Mucosa of rectum (tissue), 2 donors: ENCODE results near the gene PCDH10.

Experiments
- H3K27ac ChIP-seq, 2 donors: one replicate each; pipeline ENCODE4 v1.7.0; 2013; ENCODE audit warnings: inconsistent platforms in 2 of 2, low read depth in 2 of 2, low read length in 2 of 2
- H3K27me3 ChIP-seq, 2 donors: one replicate each; pipeline ENCODE4 v1.7.0; 2013; ENCODE audit warnings: low read length in 2 of 2; ENCODE audit not compliant: control insufficient read depth in 2 of 2, insufficient read depth in 2 of 2
- H3K36me3 ChIP-seq, 2 donors: one replicate each; pipeline ENCODE4 v1.7.0; 2013; ENCODE audit warnings: low read length in 2 of 2; ENCODE audit not compliant: control insufficient read depth in 2 of 2, insufficient read depth in 2 of 2
- H3K4me1 ChIP-seq, 2 donors: one replicate each; pipeline ENCODE4 v1.7.0; 2013; ENCODE audit warnings: low read length in 2 of 2, mild to moderate bottlenecking in 1 of 2; ENCODE audit not compliant: control insufficient read depth in 2 of 2, insufficient read depth in 2 of 2
- H3K4me3 ChIP-seq, 2 donors: one replicate each; pipeline ENCODE4 v1.7.0; 2013; ENCODE audit warnings: low read length in 2 of 2
- H3K9ac ChIP-seq, 2 donors: one replicate each; pipeline ENCODE4 v1.7.0; 2013; ENCODE audit warnings: low read length in 2 of 2, low read depth in 1 of 2, mild to moderate bottlenecking in 1 of 2
- H3K9me3 ChIP-seq, 2 donors: one replicate each; pipeline ENCODE4 v1.7.0; 2013; ENCODE audit warnings: low read length in 2 of 2; ENCODE audit not compliant: control insufficient read depth in 2 of 2
- donor health status: healthy.
- donor health status: Normal muscosa, but diverticular disease.

Gene PCDH10

GRCh38 chr4:133157460-133158160 is 8.5 kb downstream of the PCDH10 start:
- H3K36me3 ChIP-seq = no peaks in the 10 kb centered on the region
- peaks cover 1 to 9% of the 10 kb centered on the region in 2 donors for H3K27me3 ChIP-seq
- H3K4me3 ChIP-seq = no peak overlapping the region
- H3K9ac ChIP-seq = no peak overlapping the region
- no peaks in the 10 kb centered on the region for H3K4me1 ChIP-seq
- H3K27ac ChIP-seq = no peak overlapping the region
- no peaks in the 10 kb centered on the region for H3K9me3 ChIP-seq

DNA sequence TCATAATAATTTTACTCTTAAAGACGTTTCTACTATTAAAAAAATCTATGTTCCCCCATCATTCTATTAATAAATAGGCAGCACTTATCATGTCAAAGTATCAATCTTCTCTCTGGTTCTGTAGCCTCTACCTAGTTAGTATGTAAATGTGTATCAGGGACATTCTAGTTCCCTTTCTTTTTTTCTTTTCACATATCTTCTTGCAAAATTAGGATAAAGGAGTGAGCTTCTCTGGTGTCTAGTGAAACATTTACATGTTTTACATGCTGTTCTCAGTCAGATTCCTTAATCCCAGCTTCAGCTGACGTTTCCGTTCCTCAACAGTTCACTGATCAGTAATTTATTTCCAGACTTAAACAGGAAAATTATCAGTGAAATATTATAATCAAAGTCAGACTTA is 11.8 kb downstream of the PCDH10 start:
- H3K4me1 ChIP-seq = no peaks in the 10 kb centered on the region
- H3K27me3 ChIP-seq = no peaks in the 10 kb centered on the region
- H3K36me3 ChIP-seq = no peaks in the 10 kb centered on the region
- H3K9me3 ChIP-seq = no peaks in the 10 kb centered on the region
- no peak overlapping the region for H3K27ac ChIP-seq
- no peak overlapping the region for H3K4me3 ChIP-seq
- H3K9ac ChIP-seq = no peak overlapping the region

GRCh38 chr4:133161570-133162295 is 12.6 kb downstream of the PCDH10 start:
- no peak overlapping the region for H3K9ac ChIP-seq
- H3K9me3 ChIP-seq = no peaks in the 10 kb centered on the region
- no peaks in the 10 kb centered on the region for H3K27me3 ChIP-seq
- no peak overlapping the region for H3K27ac ChIP-seq
- no peaks in the 10 kb centered on the region for H3K4me1 ChIP-seq
- no peak overlapping the region for H3K4me3 ChIP-seq
- no peaks in the 10 kb centered on the region for H3K36me3 ChIP-seq

- Histone ChIP-seq H3K4me1 (no peaks in the 10 kb centered on the region), H3K36me3 (no peaks in the 10 kb centered on the region), H3K4me3 (no peak overlapping the region), H3K9ac (no peak overlapping the region), H3K27me3 (no peaks in the 10 kb centered on the region), H3K9me3 (no peaks in the 10 kb centered on the region), H3K27ac (no peak overlapping the region)
Observed at GRCh38 chr4:133162941-133163340, 13.8 kb downstream of the PCDH10 start.

DNA sequence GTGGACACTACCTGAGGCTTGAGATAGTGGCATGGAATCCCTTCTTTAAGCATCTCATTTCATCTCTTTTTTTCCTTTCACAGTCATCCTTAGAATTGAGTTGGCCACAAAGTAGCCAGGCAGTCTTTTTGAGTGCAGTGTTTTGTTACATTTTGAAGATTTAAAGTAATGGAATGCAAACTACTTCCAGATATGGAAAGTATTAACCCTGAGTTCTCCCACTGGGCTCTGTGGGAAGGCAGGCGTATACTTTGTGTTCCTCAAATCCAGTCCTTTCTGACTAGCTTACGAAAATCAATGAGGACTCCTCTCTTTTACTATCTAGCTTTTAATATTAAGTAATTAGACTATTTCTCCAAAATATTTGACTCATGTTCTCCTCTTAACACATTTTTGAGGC is 29.9 kb downstream of the PCDH10 start:
- H3K9ac ChIP-seq = no peak overlapping the region
- H3K9me3 ChIP-seq = no peaks in the 10 kb centered on the region
- H3K4me3 ChIP-seq = no peak overlapping the region
- H3K4me1 ChIP-seq = no peaks in the 10 kb centered on the region
- no peaks in the 10 kb centered on the region for H3K27me3 ChIP-seq
- H3K27ac ChIP-seq = no peak overlapping the region
- no peaks in the 10 kb centered on the region for H3K36me3 ChIP-seq

DNA sequence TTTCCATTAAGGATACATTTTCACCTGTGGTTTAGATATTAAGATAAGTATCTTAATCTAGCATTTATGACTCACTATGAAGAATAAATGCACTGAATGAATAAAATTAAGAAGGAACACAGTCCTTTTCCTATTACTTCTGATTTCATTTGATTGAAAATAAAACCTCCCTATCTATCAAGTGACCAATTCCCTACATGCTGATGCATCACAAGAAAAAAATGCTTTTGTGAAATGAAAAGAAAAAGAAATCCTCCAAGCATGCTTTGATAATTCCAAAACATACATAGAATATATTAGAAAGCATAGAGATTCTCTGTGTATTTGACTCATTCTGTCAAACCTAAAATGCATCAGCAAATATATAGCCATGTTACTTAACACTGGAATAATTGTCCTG is 37.1 kb downstream of the PCDH10 start:
- Histone ChIP-seq H3K27ac (no peak overlapping the region), H3K27me3 (no peaks in the 10 kb centered on the region), H3K4me3 (no peak overlapping the region)

GRCh38 chr4:133186845-133187244 is 37.8 kb downstream of the PCDH10 start:
- Histone ChIP-seq H3K27ac (no peak overlapping the region), H3K36me3 (no peaks in the 10 kb centered on the region), H3K9me3 (no peaks in the 10 kb centered on the region), H3K9ac (no peak overlapping the region), H3K4me3 (no peak overlapping the region), H3K27me3 (no peaks in the 10 kb centered on the region), H3K4me1 (no peaks in the 10 kb centered on the region)

More for the DNA sequence above, 37.1 kb downstream of the PCDH10 start:
- Histone ChIP-seq H3K9me3 (no peaks in the 10 kb centered on the region), H3K4me1 (no peaks in the 10 kb centered on the region), H3K9ac (no peak overlapping the region), H3K36me3 (no peaks in the 10 kb centered on the region)

GRCh38 chr4:133188433-133189146 is 39.5 kb downstream of the PCDH10 start:
- no peak overlapping the region for H3K27ac ChIP-seq
- no peak overlapping the region for H3K4me3 ChIP-seq
- H3K36me3 ChIP-seq = no peaks in the 10 kb centered on the region
- H3K9me3 ChIP-seq = no peaks in the 10 kb centered on the region
- no peaks in the 10 kb centered on the region for H3K27me3 ChIP-seq
- H3K9ac ChIP-seq = no peak overlapping the region
- no peaks in the 10 kb centered on the region for H3K4me1 ChIP-seq

- H3K4me1 ChIP-seq = no peaks in the 10 kb centered on the region
- no peaks in the 10 kb centered on the region for H3K36me3 ChIP-seq
- no peaks in the 10 kb centered on the region for H3K9me3 ChIP-seq
- H3K27me3 ChIP-seq = no peaks in the 10 kb centered on the region
- no peak overlapping the region for H3K27ac ChIP-seq
- no peak overlapping the region for H3K4me3 ChIP-seq
- H3K9ac ChIP-seq = no peak overlapping the region
Observed at GRCh38 chr4:133189147-133189517, 40.0 kb downstream of the PCDH10 start.

DNA sequence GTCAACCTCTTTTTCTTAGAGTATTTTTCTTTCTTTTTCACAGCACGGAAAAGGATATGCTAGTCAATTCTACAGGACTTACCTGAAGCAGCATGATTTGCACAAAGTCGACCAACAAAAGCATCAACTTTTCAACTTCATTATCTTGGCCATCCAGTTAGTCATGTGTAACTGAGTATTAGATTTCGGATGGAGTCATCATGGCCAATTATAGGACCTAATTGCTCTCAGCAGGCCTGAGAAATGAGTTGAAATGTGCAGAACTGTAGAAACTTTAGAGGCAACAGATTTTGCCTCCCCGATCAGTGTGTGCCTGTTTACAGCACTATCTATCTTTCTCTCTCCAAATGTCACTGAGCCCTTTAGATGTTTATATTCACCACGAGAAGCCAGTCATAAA is 41.0 kb downstream of the PCDH10 start:
- Histone ChIP-seq H3K4me3 (no peak overlapping the region), H3K9me3 (no peaks in the 10 kb centered on the region), H3K27ac (no peak overlapping the region), H3K4me1 (no peaks in the 10 kb centered on the region), H3K9ac (no peak overlapping the region), H3K36me3 (no peaks in the 10 kb centered on the region), H3K27me3 (no peaks in the 10 kb centered on the region)
